ENCODE results near the gene ATAD3B.
A peak's percentile ranks its signal among the peaks of the same experiment; 100 is the strongest.

Gene ATAD3B

GRCh38 chr1:1432951-1433803, 38.4 kb upstream of the ATAD3B start:
- TF ChIP-seq POLR2AphosphoS5 (IDR thresholded peaks at IDR 0.05; ENCODE audit: low read depth, low read length): no peak
- no peak for TF ChIP-seq SPI1 (IDR thresholded peaks at IDR 0.05; ENCODE audit: low read depth, low read length)
- TF ChIP-seq TAF1 (IDR thresholded peaks at IDR 0.05; ENCODE audit: low read depth, low read length): no peak
- no peak for TF ChIP-seq POU2F2 (IDR thresholded peaks at IDR 0.05; ENCODE audit: low read depth, low read length)
- no peak for TF ChIP-seq POLR2A (IDR thresholded peaks at IDR 0.05; ENCODE audit: low read depth, low read length)
- no peak for TF ChIP-seq PAX5 (IDR thresholded peaks at IDR 0.05; ENCODE audit: insufficient read depth, low read length, severe bottlenecking)
- DNase-seq (ENCODE audit: insufficient read length, low spot score) (peak; percentile 39), FAIRE-seq (no peak)

- FAIRE-seq (no peak), DNase-seq (ENCODE audit: insufficient read length, low spot score) (peak; percentile 44)
- TF ChIP-seq PAX5 (IDR thresholded peaks at IDR 0.05; ENCODE audit: insufficient read depth, low read length, severe bottlenecking): no peak
- no peak for TF ChIP-seq TAF1 (IDR thresholded peaks at IDR 0.05; ENCODE audit: low read depth, low read length)
- no peak for TF ChIP-seq POLR2A (IDR thresholded peaks at IDR 0.05; ENCODE audit: low read depth, low read length)
- TF ChIP-seq SPI1 (IDR thresholded peaks at IDR 0.05; ENCODE audit: low read depth, low read length): no peak
- TF ChIP-seq POU2F2 (IDR thresholded peaks at IDR 0.05; ENCODE audit: low read depth, low read length): no peak
- TF ChIP-seq POLR2AphosphoS5 (IDR thresholded peaks at IDR 0.05; ENCODE audit: low read depth, low read length): no peak
Measured at GRCh38 chr1:1433804-1434130, 37.8 kb upstream of the ATAD3B start.

DNA sequence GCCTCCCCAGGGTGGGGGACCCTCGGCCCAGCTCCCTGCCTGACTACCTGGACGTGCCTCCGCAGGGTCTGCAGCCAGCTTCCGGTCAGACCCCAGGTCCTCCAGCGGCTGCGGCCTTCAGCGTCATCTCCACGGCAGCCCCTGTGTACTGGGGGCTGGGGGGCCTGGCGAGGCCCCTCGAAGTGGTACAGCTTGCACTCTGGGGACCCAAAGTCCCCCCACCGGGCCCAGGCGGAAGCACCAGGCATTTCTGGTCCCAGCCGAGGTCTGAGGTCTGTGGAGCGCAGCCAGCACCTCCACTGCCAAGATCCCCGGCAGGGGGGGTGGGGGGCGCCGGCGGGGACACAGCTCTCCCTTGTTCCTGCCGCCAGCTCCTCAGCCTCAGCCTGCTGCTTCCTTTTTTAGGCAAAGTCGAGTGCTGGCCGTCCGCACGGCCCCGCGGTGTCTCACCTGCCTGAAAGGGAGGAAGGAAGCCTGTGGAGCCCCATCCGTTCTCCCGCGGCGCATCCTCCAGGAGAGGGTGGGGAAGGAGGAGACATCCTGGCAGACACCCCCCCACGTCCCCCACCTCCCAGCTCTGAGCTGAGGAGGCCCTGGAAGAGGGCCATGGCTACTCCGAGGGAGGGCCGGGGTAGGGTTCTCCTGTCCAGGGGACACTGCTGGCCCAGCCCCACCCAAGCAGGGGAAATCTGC, 37.3 kb upstream of the ATAD3B start:
- FAIRE-seq (no peak), DNase-seq (ENCODE audit: insufficient read length, low spot score) (peak; percentile 43)
- no peak for TF ChIP-seq POLR2A (IDR thresholded peaks at IDR 0.05; ENCODE audit: low read depth, low read length)
- no peak for TF ChIP-seq PAX5 (IDR thresholded peaks at IDR 0.05; ENCODE audit: insufficient read depth, low read length, severe bottlenecking)
- no peak for TF ChIP-seq TAF1 (IDR thresholded peaks at IDR 0.05; ENCODE audit: low read depth, low read length)
- TF ChIP-seq POLR2AphosphoS5 (IDR thresholded peaks at IDR 0.05; ENCODE audit: low read depth, low read length): no peak
- TF ChIP-seq POU2F2 (IDR thresholded peaks at IDR 0.05; ENCODE audit: low read depth, low read length): no peak
- no peak for TF ChIP-seq SPI1 (IDR thresholded peaks at IDR 0.05; ENCODE audit: low read depth, low read length)

- no peak for TF ChIP-seq POLR2AphosphoS5 (IDR thresholded peaks at IDR 0.05; ENCODE audit: low read depth, low read length)
- TF ChIP-seq POLR2A (IDR thresholded peaks at IDR 0.05; ENCODE audit: low read depth, low read length): no peak
- TF ChIP-seq POU2F2 (IDR thresholded peaks at IDR 0.05; ENCODE audit: low read depth, low read length): no peak
- TF ChIP-seq SPI1 (IDR thresholded peaks at IDR 0.05; ENCODE audit: low read depth, low read length): no peak
- no peak for TF ChIP-seq TAF1 (IDR thresholded peaks at IDR 0.05; ENCODE audit: low read depth, low read length)
- no peak for TF ChIP-seq PAX5 (IDR thresholded peaks at IDR 0.05; ENCODE audit: insufficient read depth, low read length, severe bottlenecking)
- no peak for FAIRE-seq
- DNase-seq (ENCODE audit: insufficient read length, low spot score): no peak
Measured at GRCh38 chr1:1434824-1435105, 36.8 kb upstream of the ATAD3B start.

GRCh38 chr1:1435106-1435903, 36.3 kb upstream of the ATAD3B start, which contains the start of gene VWA1:
Gene VWA1 (plus strand): TSS chr1:1435690. CDS start chr1:1435749, 59 bp downstream.
- DNase-seq (ENCODE audit: insufficient read length, low spot score): peak; percentile 92
- FAIRE-seq: peak; percentile 92
- TF ChIP-seq POU2F2 (IDR thresholded peaks at IDR 0.05; ENCODE audit: low read depth, low read length) (no peak), POLR2AphosphoS5 (IDR thresholded peaks at IDR 0.05; ENCODE audit: low read depth, low read length) (no peak), SPI1 (IDR thresholded peaks at IDR 0.05; ENCODE audit: low read depth, low read length) (no peak), PAX5 (IDR thresholded peaks at IDR 0.05; ENCODE audit: insufficient read depth, low read length, severe bottlenecking) (no peak), POLR2A (IDR thresholded peaks at IDR 0.05; ENCODE audit: low read depth, low read length) (no peak), TAF1 (IDR thresholded peaks at IDR 0.05; ENCODE audit: low read depth, low read length) (no peak)

- FAIRE-seq (no peak), DNase-seq (ENCODE audit: insufficient read length, low spot score) (no peak)
- no peak for TF ChIP-seq POU2F2 (IDR thresholded peaks at IDR 0.05; ENCODE audit: low read depth, low read length)
- TF ChIP-seq PAX5 (IDR thresholded peaks at IDR 0.05; ENCODE audit: insufficient read depth, low read length, severe bottlenecking): no peak
- no peak for TF ChIP-seq SPI1 (IDR thresholded peaks at IDR 0.05; ENCODE audit: low read depth, low read length)
- no peak for TF ChIP-seq POLR2A (IDR thresholded peaks at IDR 0.05; ENCODE audit: low read depth, low read length)
- no peak for TF ChIP-seq POLR2AphosphoS5 (IDR thresholded peaks at IDR 0.05; ENCODE audit: low read depth, low read length)
Measured at GRCh38 chr1:1435911-1436629, 35.5 kb upstream of the ATAD3B start.

DNA sequence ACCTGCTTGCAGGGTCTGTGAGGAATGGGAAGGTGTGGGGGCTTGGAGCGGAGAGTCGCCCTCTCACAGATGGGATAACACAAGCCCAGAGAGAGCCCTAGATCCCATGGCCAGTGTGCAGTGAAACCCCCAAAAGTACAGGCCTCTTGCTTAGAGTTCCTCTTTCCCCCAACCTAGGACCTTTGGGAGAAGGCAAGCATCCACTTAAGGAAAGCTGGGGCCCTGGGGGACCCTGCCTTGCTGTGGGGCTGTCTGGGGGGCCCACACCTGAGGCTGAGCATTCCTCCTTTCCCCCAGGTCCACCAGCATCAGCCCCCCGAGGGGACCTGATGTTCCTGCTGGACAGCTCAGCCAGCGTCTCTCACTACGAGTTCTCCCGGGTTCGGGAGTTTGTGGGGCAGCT, 34.9 kb upstream of the ATAD3B start:
- DNase-seq (ENCODE audit: insufficient read length, low spot score) (no peak), FAIRE-seq (no peak)
- no peak for TF ChIP-seq TAF1 (IDR thresholded peaks at IDR 0.05; ENCODE audit: low read depth, low read length)
- TF ChIP-seq POLR2A (IDR thresholded peaks at IDR 0.05; ENCODE audit: low read depth, low read length): no peak
- no peak for TF ChIP-seq SPI1 (IDR thresholded peaks at IDR 0.05; ENCODE audit: low read depth, low read length)
- TF ChIP-seq POU2F2 (IDR thresholded peaks at IDR 0.05; ENCODE audit: low read depth, low read length): no peak
- TF ChIP-seq PAX5 (IDR thresholded peaks at IDR 0.05; ENCODE audit: insufficient read depth, low read length, severe bottlenecking): no peak
- TF ChIP-seq POLR2AphosphoS5 (IDR thresholded peaks at IDR 0.05; ENCODE audit: low read depth, low read length): no peak

- FAIRE-seq: no peak
- no peak for DNase-seq (ENCODE audit: insufficient read length, low spot score)
- TF ChIP-seq POLR2AphosphoS5 (IDR thresholded peaks at IDR 0.05; ENCODE audit: low read depth, low read length): no peak
- TF ChIP-seq POU2F2 (IDR thresholded peaks at IDR 0.05; ENCODE audit: low read depth, low read length): no peak
- TF ChIP-seq SPI1 (IDR thresholded peaks at IDR 0.05; ENCODE audit: low read depth, low read length): no peak
- no peak for TF ChIP-seq POLR2A (IDR thresholded peaks at IDR 0.05; ENCODE audit: low read depth, low read length)
- TF ChIP-seq PAX5 (IDR thresholded peaks at IDR 0.05; ENCODE audit: insufficient read depth, low read length, severe bottlenecking): no peak
- TF ChIP-seq TAF1 (IDR thresholded peaks at IDR 0.05; ENCODE audit: low read depth, low read length): no peak
Measured at GRCh38 chr1:1437033-1437903, 34.3 kb upstream of the ATAD3B start.
